ENCODE data around the gene MRGPRE. TPM values are rescaled to one million over a fixed set of nuclear protein-coding genes. Genes with fewer than 3 reads are reported as not detected.

Gene MRGPRE
- total and polyA plus RNA-seq, 12 donors: 0.21 to 2.5 (median 0.51) TPM; not detected in 3

- TF ChIP-seq, protein P1, sequence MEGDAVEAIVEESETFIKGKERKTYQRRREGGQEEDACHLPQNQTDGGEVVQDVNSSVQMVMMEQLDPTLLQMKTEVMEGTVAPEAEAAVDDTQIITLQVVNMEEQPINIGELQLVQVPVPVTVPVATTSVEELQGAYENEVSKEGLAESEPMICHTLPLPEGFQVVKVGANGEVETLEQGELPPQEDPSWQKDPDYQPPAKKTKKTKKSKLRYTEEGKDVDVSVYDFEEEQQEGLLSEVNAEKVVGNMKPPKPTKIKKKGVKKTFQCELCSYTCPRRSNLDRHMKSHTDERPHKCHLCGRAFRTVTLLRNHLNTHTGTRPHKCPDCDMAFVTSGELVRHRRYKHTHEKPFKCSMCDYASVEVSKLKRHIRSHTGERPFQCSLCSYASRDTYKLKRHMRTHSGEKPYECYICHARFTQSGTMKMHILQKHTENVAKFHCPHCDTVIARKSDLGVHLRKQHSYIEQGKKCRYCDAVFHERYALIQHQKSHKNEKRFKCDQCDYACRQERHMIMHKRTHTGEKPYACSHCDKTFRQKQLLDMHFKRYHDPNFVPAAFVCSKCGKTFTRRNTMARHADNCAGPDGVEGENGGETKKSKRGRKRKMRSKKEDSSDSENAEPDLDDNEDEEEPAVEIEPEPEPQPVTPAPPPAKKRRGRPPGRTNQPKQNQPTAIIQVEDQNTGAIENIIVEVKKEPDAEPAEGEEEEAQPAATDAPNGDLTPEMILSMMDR (IDR thresholded peaks at IDR 0.05): no peak
- Histone ChIP-seq H3K9me3 (no peaks in the 10 kb centered on the region), H3K27me3 (peaks cover 13 to 66% (median 44%) of the 10 kb centered on the region in 7 donors), H3K4me3 (no peak overlapping the region), H3K36me3 (no peaks in the 10 kb centered on the region), H3K27ac (no peak overlapping the region), H3K4me1 (peaks cover 0 to 18% (median 9%) of the 10 kb centered on the region in 9 donors)
- ATAC-seq (no peak), DNase-seq (no peak)
- intact Hi-C loops (cut with DNase I): loop anchor here in 1 of 10 donors (10.0 kb wide), 1 partner anchor 74 kb away; no protein-coding TSS in a partner anchor
- 83 to 91% methylated on average over 15 of the region's 15 CpGs for WGBS, 2 donors
Observed at GRCh38 chr11:3198815-3199214, 33.4 kb downstream of the MRGPRE start.

DNA sequence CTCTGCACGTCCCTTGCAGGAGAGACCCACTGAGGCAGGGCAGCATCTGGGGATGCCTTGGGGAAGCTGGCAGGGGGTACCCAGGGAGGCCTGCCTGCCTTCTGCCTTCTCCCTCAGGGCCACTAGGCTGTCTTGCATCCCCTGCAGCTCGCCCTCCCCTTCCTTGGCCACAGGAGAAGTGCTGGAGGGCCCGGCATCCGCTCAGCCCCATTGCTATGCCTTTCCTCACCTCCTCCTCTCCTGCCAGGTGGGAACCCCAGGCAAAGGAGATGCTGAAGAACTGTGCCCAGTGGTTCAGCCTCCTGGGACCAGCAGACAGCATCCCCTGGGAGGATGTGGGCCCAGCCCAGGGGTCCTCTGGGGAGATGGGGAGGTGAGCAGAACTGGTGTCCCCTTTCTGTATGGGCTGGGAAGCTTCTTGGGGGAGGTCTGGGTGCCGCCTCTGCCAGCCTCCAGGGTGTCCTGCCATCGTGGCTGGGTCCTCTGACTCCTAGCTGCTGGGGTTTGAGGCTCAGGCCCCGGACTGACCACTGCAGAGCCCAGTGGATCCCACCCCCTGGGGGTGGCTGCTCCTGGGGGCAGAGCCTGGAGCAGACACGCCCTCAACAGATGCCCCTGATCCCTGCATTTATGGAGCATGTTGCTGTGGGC, 34.2 kb downstream of the MRGPRE start:
- H3K9me3 ChIP-seq: no peaks in the 10 kb centered on the region
- ATAC-seq (no peak), DNase-seq (no peak)
- TF ChIP-seq, protein P1 (IDR thresholded peaks at IDR 0.05): no peak
- no peak overlapping the region for H3K4me3 ChIP-seq
- no peaks in the 10 kb centered on the region for H3K36me3 ChIP-seq
- no peak overlapping the region for H3K27ac ChIP-seq
- intact Hi-C loops (cut with DNase I): loop anchor here in 1 of 10 donors (10.0 kb wide), 1 partner anchor 73 kb away; no protein-coding TSS in a partner anchor
- WGBS, 2 donors: 79 to 85% methylated on average over 7 to 8 of the region's 8 CpGs
- peaks cover 11 to 58% (median 36%) of the 10 kb centered on the region in 7 donors for H3K27me3 ChIP-seq
- H3K4me1 ChIP-seq: peaks cover 0 to 10% (median 3%) of the 10 kb centered on the region in 9 donors

GRCh38 chr11:3197044-3197695, 35.0 kb downstream of the MRGPRE start:
- 86 to 87% methylated on average over 11 of the region's 11 CpGs for WGBS, 2 donors
- Histone ChIP-seq H3K4me1 (peaks cover 0 to 6% (median 0%) of the 10 kb centered on the region in 9 donors), H3K9me3 (no peaks in the 10 kb centered on the region), H3K36me3 (no peaks in the 10 kb centered on the region), H3K27me3 (peaks cover 5 to 50% (median 28%) of the 10 kb centered on the region in 7 donors), H3K27ac (no peak overlapping the region), H3K4me3 (no peak overlapping the region)
- no peak for ATAC-seq
- intact Hi-C loops (cut with DNase I): loop anchor here in 1 of 10 donors (10.0 kb wide), 1 partner anchor 72 kb away; no protein-coding TSS in a partner anchor
- DNase-seq: no peak
- TF ChIP-seq, protein P1 (IDR thresholded peaks at IDR 0.05): no peak

DNA sequence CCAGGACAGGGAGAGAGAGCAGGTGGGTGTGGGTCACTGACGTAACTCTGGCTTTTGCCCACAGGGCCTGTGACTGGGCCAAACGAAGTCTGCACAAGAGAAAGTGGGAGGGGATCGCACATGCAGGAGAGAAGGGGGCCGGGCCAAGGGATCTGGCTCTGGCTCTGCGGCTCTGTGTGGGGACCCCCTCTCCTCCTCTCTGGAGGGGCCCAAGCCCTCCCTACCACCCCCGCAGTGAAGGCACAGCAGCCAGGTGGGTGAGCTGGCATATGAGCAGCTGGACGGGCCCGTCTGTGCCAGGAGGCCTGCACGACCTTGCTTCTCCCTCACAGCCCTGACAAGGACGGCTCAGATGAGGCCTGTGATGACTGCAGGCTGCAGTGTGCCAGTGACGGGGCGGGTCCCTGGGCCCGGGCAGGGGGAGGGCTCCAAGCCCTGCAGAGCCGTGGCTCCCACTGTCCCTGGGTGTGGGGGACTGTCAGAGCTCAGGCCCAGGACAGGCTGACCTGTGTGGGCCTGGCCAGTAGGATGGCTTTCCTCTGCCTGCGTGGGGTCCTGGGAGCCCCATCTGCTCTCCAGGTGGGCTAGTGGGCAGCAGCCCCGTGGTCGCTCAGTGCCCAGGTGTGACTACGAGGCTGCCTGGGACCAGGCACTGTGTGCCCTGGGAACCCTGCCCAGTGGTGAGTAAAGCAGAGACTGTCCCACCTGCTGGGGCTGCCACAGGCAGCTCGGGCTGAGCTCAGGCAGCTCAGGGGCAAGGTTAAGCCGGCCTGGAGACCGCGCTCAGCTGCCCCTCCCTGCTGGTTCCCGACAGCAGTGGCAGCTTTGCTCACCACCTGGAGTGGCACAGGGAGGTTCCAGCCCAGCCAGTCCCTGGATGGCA, 35.8 kb downstream of the MRGPRE start:
- Histone ChIP-seq H3K36me3 (no peaks in the 10 kb centered on the region), H3K27ac (no peak overlapping the region), H3K9me3 (no peaks in the 10 kb centered on the region), H3K27me3 (peaks cover 0 to 42% (median 20%) of the 10 kb centered on the region in 7 donors), H3K4me3 (no peak overlapping the region), H3K4me1 (peaks cover 0 to 6% (median 0%) of the 10 kb centered on the region in 9 donors)
- WGBS, 2 donors: 73 to 75% methylated on average over 21 to 23 of the region's 23 CpGs
- ATAC-seq (peak in 5 of 8 donors; percentile 41 to 70 (median 60)), DNase-seq (no peak)
- intact Hi-C loops (cut with DNase I): loop anchor here in 1 of 10 donors (10.0 kb wide), 1 partner anchor 72 kb away; no protein-coding TSS in a partner anchor
- TF ChIP-seq, protein P1 (IDR thresholded peaks at IDR 0.05): no peak

Data from heart right ventricle (tissue), 16 donors.